Activated naive CD4-positive, alpha-beta T cell treated with anti-CD3 and anti-CD28 coated beads, Interleukin-2, amount 10 ng/mL, durations not matched to agents 7 days and 5 days (primary cell): Measurements from ENCODE around the gene FAM20A.

Source experiments
- CTCF ChIA-PET: fragments of 350-600 bp; sonication (Branson Sonifier 250); formaldehyde crosslinking; loops from one replicate; lab custom pipeline; 2021; ENCODE audit warnings: antibody characterized with exemption; lab: Charles Lee
- DNase-seq: peaks from one replicate; pipeline ENCODE4 v3.0.0-alpha.2; 2020
- H3K27ac Mint-ChIP-seq: one replicate; pipeline ENCODE4 v1.8.0; 2021; ENCODE audit warnings: mild to moderate bottlenecking, moderate library complexity, mixed read lengths
- H3K27me3 Mint-ChIP-seq: one replicate; pipeline ENCODE4 v1.8.0; 2021; ENCODE audit warnings: mild to moderate bottlenecking, mixed read lengths
- H3K36me3 Mint-ChIP-seq: one replicate; pipeline ENCODE4 v1.8.0; 2021; ENCODE audit warnings: mixed read lengths
- H3K4me1 Mint-ChIP-seq: one replicate; pipeline ENCODE4 v1.8.0; 2021; ENCODE audit warnings: mixed read lengths
- H3K4me3 Mint-ChIP-seq: one replicate; pipeline ENCODE4 v1.8.0; 2021; ENCODE audit warnings: mild to moderate bottlenecking, moderate library complexity, mixed read lengths
- H3K9me3 Mint-ChIP-seq: one replicate; pipeline ENCODE4 v1.8.0; 2021; ENCODE audit warnings: mixed read lengths

FAM20A gene

GRCh38 chr17:68600931-68601564, at the start of gene FAM20A:
FAM20A (minus strand) TSS chr17:68601367; CDS start chr17:68600666, 701 bp downstream.
- peaks cover 77% of the 10 kb centered on the region for H3K27me3 Mint-ChIP-seq
- H3K4me3 Mint-ChIP-seq = no peak within 1 kb of the TSS
- H3K36me3 Mint-ChIP-seq = no peaks in the 10 kb centered on the region
- CTCF ChIA-PET = no interaction called here
- peak; percentile 26 for DNase-seq
- H3K27ac Mint-ChIP-seq = no peak within 1 kb of the TSS
- no peaks in the 10 kb centered on the region for H3K9me3 Mint-ChIP-seq
- peaks cover 11% of the 10 kb centered on the region for H3K4me1 Mint-ChIP-seq

- no peak overlapping the region for H3K4me3 Mint-ChIP-seq
Measured at GRCh38 chr17:68649324-68649723, 48.2 kb upstream of the FAM20A start.

GRCh38 chr17:68646626-68647526, 45.7 kb upstream of the FAM20A start:
- peaks cover 8% of the 10 kb centered on the region for H3K27me3 Mint-ChIP-seq
- no peak overlapping the region for H3K4me3 Mint-ChIP-seq
- DNase-seq = no peak
- H3K9me3 Mint-ChIP-seq = no peaks in the 10 kb centered on the region
- H3K4me1 Mint-ChIP-seq = no peaks in the 10 kb centered on the region
- H3K36me3 Mint-ChIP-seq = no peaks in the 10 kb centered on the region
- CTCF ChIA-PET = no interaction called here
- H3K27ac Mint-ChIP-seq = no peak overlapping the region

More at GRCh38 chr17:68649324-68649723, 48.2 kb upstream of the FAM20A start:
- no peak for DNase-seq
- CTCF ChIA-PET = no interaction called here
- Mint-ChIP-seq H3K27me3 (peaks cover 4% of the 10 kb centered on the region), H3K4me1 (no peaks in the 10 kb centered on the region), H3K9me3 (no peaks in the 10 kb centered on the region), H3K36me3 (no peaks in the 10 kb centered on the region), H3K27ac (no peak overlapping the region)

GRCh38 chr17:68642118-68642412, 40.9 kb upstream of the FAM20A start:
- Mint-ChIP-seq H3K27ac (no peak overlapping the region), H3K9me3 (peaks cover 3% of the 10 kb centered on the region), H3K4me3 (no peak overlapping the region), H3K27me3 (peaks cover 4% of the 10 kb centered on the region), H3K4me1 (no peaks in the 10 kb centered on the region), H3K36me3 (no peaks in the 10 kb centered on the region)
- no peak for DNase-seq
- CTCF ChIA-PET = no interaction called here

GRCh38 chr17:68641276-68642117, 40.3 kb upstream of the FAM20A start:
- H3K27ac Mint-ChIP-seq = no peak overlapping the region
- H3K27me3 Mint-ChIP-seq = peaks cover 4% of the 10 kb centered on the region
- no peaks in the 10 kb centered on the region for H3K4me1 Mint-ChIP-seq
- CTCF ChIA-PET = interaction anchor here (0.6 to 1.4 kb wide), 2 partner anchors 27 to 597 kb away, joined by 3 to 4 read pairs; no protein-coding TSS in a partner anchor
- no peak for DNase-seq
- no peaks in the 10 kb centered on the region for H3K36me3 Mint-ChIP-seq
- no peak overlapping the region for H3K4me3 Mint-ChIP-seq
- H3K9me3 Mint-ChIP-seq = peaks cover 3% of the 10 kb centered on the region

- DNase-seq = no peak
- Mint-ChIP-seq H3K9me3 (peaks cover 3% of the 10 kb centered on the region), H3K27me3 (peaks cover 4% of the 10 kb centered on the region), H3K27ac (no peak overlapping the region), H3K36me3 (no peaks in the 10 kb centered on the region), H3K4me1 (no peaks in the 10 kb centered on the region), H3K4me3 (no peak overlapping the region)
- CTCF ChIA-PET = interaction anchor here (1.4 kb wide), 1 partner anchor 26 kb away, joined by 4 read pairs; no protein-coding TSS in a partner anchor
Measured at GRCh38 chr17:68640242-68640989, 39.2 kb upstream of the FAM20A start.

- no peaks in the 10 kb centered on the region for H3K36me3 Mint-ChIP-seq
- CTCF ChIA-PET = interaction anchor here (0.7 kb wide), 1 partner anchor 20 kb away, joined by 5 read pairs; no protein-coding TSS in a partner anchor
- no peaks in the 10 kb centered on the region for H3K4me1 Mint-ChIP-seq
Measured at GRCh38 chr17:68634345-68634876, 33.2 kb upstream of the FAM20A start.

GRCh38 chr17:68628576-68628957, 27.4 kb upstream of the FAM20A start:
- CTCF ChIA-PET = interaction anchor here (1.1 kb wide), 2 partner anchors 12 to 15 kb away, joined by 3 to 4 read pairs; no protein-coding TSS in a partner anchor
- DNase-seq = no peak
- H3K4me1 Mint-ChIP-seq = no peaks in the 10 kb centered on the region
- no peaks in the 10 kb centered on the region for H3K36me3 Mint-ChIP-seq
- no peak overlapping the region for H3K4me3 Mint-ChIP-seq
- no peaks in the 10 kb centered on the region for H3K9me3 Mint-ChIP-seq
- H3K27ac Mint-ChIP-seq = no peak overlapping the region
- H3K27me3 Mint-ChIP-seq = peaks cover 6% of the 10 kb centered on the region

More at GRCh38 chr17:68634345-68634876, 33.2 kb upstream of the FAM20A start:
- peaks cover 3% of the 10 kb centered on the region for H3K9me3 Mint-ChIP-seq
- no peak overlapping the region for H3K4me3 Mint-ChIP-seq
- H3K27me3 Mint-ChIP-seq = no peaks in the 10 kb centered on the region
- H3K27ac Mint-ChIP-seq = no peak overlapping the region
- no peak for DNase-seq

- Mint-ChIP-seq H3K4me1 (no peaks in the 10 kb centered on the region), H3K9me3 (no peaks in the 10 kb centered on the region), H3K27me3 (peaks cover 6% of the 10 kb centered on the region), H3K4me3 (no peak overlapping the region), H3K36me3 (no peaks in the 10 kb centered on the region), H3K27ac (no peak overlapping the region)
- CTCF ChIA-PET = interaction anchor here (1.1 kb wide), 2 partner anchors 11 to 14 kb away, joined by 3 to 4 read pairs; no protein-coding TSS in a partner anchor
- DNase-seq = no peak
Measured at GRCh38 chr17:68627956-68628575, 26.9 kb upstream of the FAM20A start.

GRCh38 chr17:68624381-68624780, 23.2 kb upstream of the FAM20A start:
- no peak overlapping the region for H3K27ac Mint-ChIP-seq
- no peaks in the 10 kb centered on the region for H3K9me3 Mint-ChIP-seq
- CTCF ChIA-PET = no interaction called here
- no peaks in the 10 kb centered on the region for H3K4me1 Mint-ChIP-seq
- H3K4me3 Mint-ChIP-seq = no peak overlapping the region
- peaks cover 9% of the 10 kb centered on the region for H3K27me3 Mint-ChIP-seq
- H3K36me3 Mint-ChIP-seq = no peaks in the 10 kb centered on the region
- no peak for DNase-seq

- H3K4me1 Mint-ChIP-seq = no peaks in the 10 kb centered on the region
- no peaks in the 10 kb centered on the region for H3K9me3 Mint-ChIP-seq
- H3K27ac Mint-ChIP-seq = no peak overlapping the region
- CTCF ChIA-PET = no interaction called here
- no peak for DNase-seq
- H3K4me3 Mint-ChIP-seq = no peak overlapping the region
- H3K36me3 Mint-ChIP-seq = no peaks in the 10 kb centered on the region
- H3K27me3 Mint-ChIP-seq = peaks cover 9% of the 10 kb centered on the region
Measured at GRCh38 chr17:68623811-68624210, 22.6 kb upstream of the FAM20A start.

GRCh38 chr17:68622423-68622822, 21.3 kb upstream of the FAM20A start:
- Mint-ChIP-seq H3K27ac (no peak overlapping the region), H3K4me3 (no peak overlapping the region), H3K27me3 (peaks cover 7% of the 10 kb centered on the region), H3K4me1 (no peaks in the 10 kb centered on the region), H3K36me3 (no peaks in the 10 kb centered on the region), H3K9me3 (no peaks in the 10 kb centered on the region)
- CTCF ChIA-PET = no interaction called here
- no peak for DNase-seq

- Mint-ChIP-seq H3K4me3 (no peak overlapping the region), H3K27ac (no peak overlapping the region), H3K9me3 (no peaks in the 10 kb centered on the region), H3K36me3 (no peaks in the 10 kb centered on the region), H3K4me1 (no peaks in the 10 kb centered on the region), H3K27me3 (peaks cover 8% of the 10 kb centered on the region)
- CTCF ChIA-PET = no interaction called here
- no peak for DNase-seq
Measured at GRCh38 chr17:68621065-68621464, 19.9 kb upstream of the FAM20A start.
